ENCODE measurements around the gene GRM4.

Gene GRM4

DNA sequence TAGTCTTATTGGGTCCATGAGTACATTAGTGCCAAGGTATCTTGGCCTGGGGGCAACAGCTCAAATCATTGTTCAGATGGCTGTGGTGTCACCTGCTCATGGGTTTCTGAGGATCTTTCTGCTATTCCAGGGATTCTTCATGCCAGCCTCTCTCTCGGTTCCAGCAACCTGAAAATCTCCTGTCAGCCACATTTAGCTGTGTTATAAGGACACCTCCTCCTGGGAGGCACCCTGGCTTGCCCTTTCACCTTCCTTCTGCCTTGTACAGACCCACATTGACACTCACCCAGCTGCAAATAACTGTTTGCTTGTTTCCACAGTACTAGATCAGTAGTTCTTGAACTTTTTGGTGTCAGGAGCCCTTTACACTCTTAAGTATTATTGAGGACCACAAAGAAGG, 159.9 kb downstream of the GRM4 start:
- TF ChIP-seq EZH2phosphoT487 (IDR thresholded peaks at IDR 0.05; ENCODE audit: borderline replicate concordance) = no peak
- TF ChIP-seq, protein P1, sequence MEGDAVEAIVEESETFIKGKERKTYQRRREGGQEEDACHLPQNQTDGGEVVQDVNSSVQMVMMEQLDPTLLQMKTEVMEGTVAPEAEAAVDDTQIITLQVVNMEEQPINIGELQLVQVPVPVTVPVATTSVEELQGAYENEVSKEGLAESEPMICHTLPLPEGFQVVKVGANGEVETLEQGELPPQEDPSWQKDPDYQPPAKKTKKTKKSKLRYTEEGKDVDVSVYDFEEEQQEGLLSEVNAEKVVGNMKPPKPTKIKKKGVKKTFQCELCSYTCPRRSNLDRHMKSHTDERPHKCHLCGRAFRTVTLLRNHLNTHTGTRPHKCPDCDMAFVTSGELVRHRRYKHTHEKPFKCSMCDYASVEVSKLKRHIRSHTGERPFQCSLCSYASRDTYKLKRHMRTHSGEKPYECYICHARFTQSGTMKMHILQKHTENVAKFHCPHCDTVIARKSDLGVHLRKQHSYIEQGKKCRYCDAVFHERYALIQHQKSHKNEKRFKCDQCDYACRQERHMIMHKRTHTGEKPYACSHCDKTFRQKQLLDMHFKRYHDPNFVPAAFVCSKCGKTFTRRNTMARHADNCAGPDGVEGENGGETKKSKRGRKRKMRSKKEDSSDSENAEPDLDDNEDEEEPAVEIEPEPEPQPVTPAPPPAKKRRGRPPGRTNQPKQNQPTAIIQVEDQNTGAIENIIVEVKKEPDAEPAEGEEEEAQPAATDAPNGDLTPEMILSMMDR (conservative IDR thresholded peaks at IDR 0.05; ENCODE audit: low read length) = no peak
- no peak overlapping the region for H3K4me3 ChIP-seq (ENCODE audit: low read length, poor library complexity, severe bottlenecking)

DNA sequence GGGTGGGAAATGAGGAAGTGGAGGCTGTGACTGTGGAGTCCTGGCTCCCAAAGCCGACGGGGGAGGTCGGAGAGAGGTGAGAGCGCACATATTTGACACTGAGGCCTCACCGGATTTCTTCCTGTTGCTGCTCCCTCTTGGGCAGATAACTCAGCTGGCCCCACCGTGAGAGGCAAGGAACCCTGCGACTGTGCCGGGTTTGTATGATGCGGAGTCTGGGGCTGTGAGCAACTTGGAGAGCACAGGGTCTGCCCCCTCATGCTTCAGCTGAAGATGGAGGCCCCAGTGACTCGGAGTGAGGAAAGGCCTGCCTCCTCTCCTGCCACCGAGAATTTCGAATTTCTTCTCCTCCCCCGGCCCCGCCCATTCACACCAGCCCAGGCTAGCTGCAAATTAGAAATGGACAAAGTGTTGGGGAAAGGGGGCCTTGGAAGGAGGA, 160.6 kb downstream of the GRM4 start:
- no peaks in the 10 kb centered on the region for H3F3A ChIP-seq (ENCODE audit: low read depth)
- H3K4me2 ChIP-seq (ENCODE audit: low read depth, low read length, poor library complexity, severe bottlenecking) = no peak overlapping the region
- H4K20me1 ChIP-seq (ENCODE audit: insufficient read depth, low read length, poor library complexity, severe bottlenecking) = no peaks in the 10 kb centered on the region
- no peaks in the 10 kb centered on the region for H3K9me3 ChIP-seq (ENCODE audit: insufficient read depth, low read depth, low read length)
- no peaks in the 10 kb centered on the region for H3K27me3 ChIP-seq (ENCODE audit: insufficient read depth, low read length, poor library complexity, severe bottlenecking)
- TF ChIP-seq, protein P1 (conservative IDR thresholded peaks at IDR 0.05; ENCODE audit: low read length) = no peak
- TF ChIP-seq EZH2phosphoT487 (IDR thresholded peaks at IDR 0.05; ENCODE audit: borderline replicate concordance) = no peak
- no peaks in the 10 kb centered on the region for H3K36me3 ChIP-seq (ENCODE audit: insufficient read depth, low read length)
- no peak overlapping the region for H2AFZ ChIP-seq (ENCODE audit: low read length)
- H3K9ac ChIP-seq (ENCODE audit: low read depth, low read length, poor library complexity, severe bottlenecking) = no peak overlapping the region
- no peaks in the 10 kb centered on the region for H3K79me2 ChIP-seq (ENCODE audit: insufficient read depth, low read length)
- no peaks in the 10 kb centered on the region for H3K9me2 ChIP-seq (replicated peaks; ENCODE audit: low read depth, low read length)
- peaks cover 10% of the 10 kb centered on the region for H3K4me1 ChIP-seq (ENCODE audit: insufficient read depth, low read length, poor library complexity, severe bottlenecking)
- no peak overlapping the region for H3K4me3 ChIP-seq (ENCODE audit: low read length, poor library complexity, severe bottlenecking)

More for the DNA sequence above, 159.9 kb downstream of the GRM4 start:
- Histone ChIP-seq H3K9ac (ENCODE audit: low read depth, low read length, poor library complexity, severe bottlenecking) (no peak overlapping the region), H3K9me3 (ENCODE audit: insufficient read depth, low read depth, low read length) (no peaks in the 10 kb centered on the region), H3K27me3 (ENCODE audit: insufficient read depth, low read length, poor library complexity, severe bottlenecking) (no peaks in the 10 kb centered on the region), H3K9me2 (replicated peaks; ENCODE audit: low read depth, low read length) (no peaks in the 10 kb centered on the region), H3K36me3 (ENCODE audit: insufficient read depth, low read length) (no peaks in the 10 kb centered on the region), H3K79me2 (ENCODE audit: insufficient read depth, low read length) (no peaks in the 10 kb centered on the region), H3K4me1 (ENCODE audit: insufficient read depth, low read length, poor library complexity, severe bottlenecking) (peaks cover 10% of the 10 kb centered on the region), H3K4me2 (ENCODE audit: low read depth, low read length, poor library complexity, severe bottlenecking) (no peak overlapping the region), H4K20me1 (ENCODE audit: insufficient read depth, low read length, poor library complexity, severe bottlenecking) (no peaks in the 10 kb centered on the region), H3F3A (ENCODE audit: low read depth) (no peaks in the 10 kb centered on the region), H2AFZ (ENCODE audit: low read length) (no peak overlapping the region)

DNA sequence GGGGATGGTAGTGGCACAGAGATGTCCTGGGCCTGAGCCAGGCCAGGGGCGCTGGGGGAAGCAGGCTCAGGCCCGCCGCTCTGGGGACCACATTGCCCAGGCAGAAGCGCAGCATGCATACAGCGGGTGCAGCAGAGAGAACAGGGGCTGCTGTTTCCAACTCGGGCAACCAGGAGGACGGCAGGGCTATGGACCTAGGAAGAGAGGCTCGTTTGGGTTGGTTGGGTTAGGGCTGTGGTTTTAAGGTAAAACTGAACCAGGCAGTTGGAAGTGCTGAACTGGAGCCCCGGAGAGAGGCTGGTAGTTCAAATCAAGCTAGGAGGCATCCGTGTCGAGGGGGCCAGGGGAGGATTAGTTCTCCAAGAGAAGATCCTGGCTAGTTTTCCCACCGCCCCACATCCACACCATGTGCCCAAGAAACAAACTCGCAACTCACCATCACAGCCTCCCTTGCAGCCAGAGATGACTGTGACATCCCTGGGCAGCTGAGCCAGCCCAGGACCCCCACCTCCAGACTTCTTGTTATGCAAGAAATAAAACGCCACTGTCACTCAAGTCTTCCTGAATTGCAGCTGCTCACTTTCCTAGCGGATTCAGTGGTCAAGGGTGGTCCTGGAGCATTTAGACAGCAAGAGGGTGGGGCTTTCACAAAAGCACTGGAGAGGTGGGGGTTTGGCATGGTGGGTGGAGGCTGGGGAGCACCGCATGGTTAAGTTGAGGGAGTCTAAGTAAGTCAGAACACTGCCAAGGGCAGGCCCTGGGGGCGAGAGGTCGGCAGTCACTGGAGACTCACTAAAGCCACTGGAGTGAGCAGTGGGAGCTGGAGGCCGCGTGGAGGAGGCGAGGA, 161.2 kb downstream of the GRM4 start:
- Histone ChIP-seq H2AFZ (ENCODE audit: low read length) (no peak overlapping the region), H3K36me3 (ENCODE audit: insufficient read depth, low read length) (no peaks in the 10 kb centered on the region), H4K20me1 (ENCODE audit: insufficient read depth, low read length, poor library complexity, severe bottlenecking) (no peaks in the 10 kb centered on the region), H3K9ac (ENCODE audit: low read depth, low read length, poor library complexity, severe bottlenecking) (no peak overlapping the region), H3K4me3 (ENCODE audit: low read length, poor library complexity, severe bottlenecking) (no peak overlapping the region), H3K79me2 (ENCODE audit: insufficient read depth, low read length) (no peaks in the 10 kb centered on the region), H3K4me1 (ENCODE audit: insufficient read depth, low read length, poor library complexity, severe bottlenecking) (peaks cover 10% of the 10 kb centered on the region), H3K4me2 (ENCODE audit: low read depth, low read length, poor library complexity, severe bottlenecking) (no peak overlapping the region), H3K27me3 (ENCODE audit: insufficient read depth, low read length, poor library complexity, severe bottlenecking) (no peaks in the 10 kb centered on the region), H3F3A (ENCODE audit: low read depth) (no peaks in the 10 kb centered on the region), H3K9me2 (replicated peaks; ENCODE audit: low read depth, low read length) (no peaks in the 10 kb centered on the region), H3K9me3 (ENCODE audit: insufficient read depth, low read depth, low read length) (no peaks in the 10 kb centered on the region)
- TF ChIP-seq EZH2phosphoT487 (IDR thresholded peaks at IDR 0.05; ENCODE audit: borderline replicate concordance) = no peak
- TF ChIP-seq, protein P1 (conservative IDR thresholded peaks at IDR 0.05; ENCODE audit: low read length) = no peak
